Lower lobe of right lung (tissue), 2 donors: Measurements from ENCODE around the gene SLC1A2. TPM values are rescaled to one million over a fixed set of nuclear protein-coding genes. Genes with fewer than 3 reads are reported as not detected.

ENCODE experiments used
- ATAC-seq, 2 donors: fragments of 200-7000 bp; cut with Tn5 transposase; one replicate each; pipeline ENCODE4 v1.9.1; 2020 to 2022; ENCODE audit warnings: mild to moderate bottlenecking in 2 of 2, moderate library complexity in 2 of 2
- DNase-seq: peaks from one replicate; pipeline ENCODE4 v3.0.0-alpha.2; 2020
- H3K27ac ChIP-seq: fragments of 200-600 bp; one replicate; pipeline ENCODE4 v1.8.0; 2022
- H3K27me3 ChIP-seq: fragments of 200-600 bp; one replicate; pipeline ENCODE4 v1.8.0; 2022; ENCODE audit warnings: low read depth
- H3K36me3 ChIP-seq: fragments of 200-600 bp; one replicate; pipeline ENCODE4 v1.8.0; 2022; ENCODE audit warnings: mild to moderate bottlenecking
- H3K4me1 ChIP-seq: fragments of 200-600 bp; one replicate; pipeline ENCODE4 v1.8.0; 2022
- H3K4me3 ChIP-seq: fragments of 200-600 bp; one replicate; pipeline ENCODE4 v1.8.0; 2022; ENCODE audit warnings: mild to moderate bottlenecking
- H3K9me3 ChIP-seq: fragments of 200-600 bp; one replicate; pipeline ENCODE4 v1.8.0; 2022
- intact Hi-C: fragments of 100-400 bp; cut with DNase I; formaldehyde crosslinking; loops from one replicate; pipeline ENCODE4 v1.11.0; 2022
- total RNA-seq: library from RNA; stranded (reverse); fragmentation: NEBNext Ultra II Directional; extraction: Animal tissue kit (Norgen Biotek cat#: 25700); gene quantifications from one replicate; pipeline ENCODE4 v1.2.1, GENCODE V29; 2021
- TF ChIP-seq, protein P1 (sequence below): fragments of 200-600 bp; IDR thresholded peaks from one replicate; pipeline ENCODE4 v1.8.0; 2022; ENCODE audit warnings: antibody characterized with exemption, mild to moderate bottlenecking
- donor health status: DM: no; HTN: yes; CAD: no; lungs with severe emphysema.

Gene SLC1A2
- total RNA-seq, 1 donor from 2014 or later, result 3.4 TPM

DNA sequence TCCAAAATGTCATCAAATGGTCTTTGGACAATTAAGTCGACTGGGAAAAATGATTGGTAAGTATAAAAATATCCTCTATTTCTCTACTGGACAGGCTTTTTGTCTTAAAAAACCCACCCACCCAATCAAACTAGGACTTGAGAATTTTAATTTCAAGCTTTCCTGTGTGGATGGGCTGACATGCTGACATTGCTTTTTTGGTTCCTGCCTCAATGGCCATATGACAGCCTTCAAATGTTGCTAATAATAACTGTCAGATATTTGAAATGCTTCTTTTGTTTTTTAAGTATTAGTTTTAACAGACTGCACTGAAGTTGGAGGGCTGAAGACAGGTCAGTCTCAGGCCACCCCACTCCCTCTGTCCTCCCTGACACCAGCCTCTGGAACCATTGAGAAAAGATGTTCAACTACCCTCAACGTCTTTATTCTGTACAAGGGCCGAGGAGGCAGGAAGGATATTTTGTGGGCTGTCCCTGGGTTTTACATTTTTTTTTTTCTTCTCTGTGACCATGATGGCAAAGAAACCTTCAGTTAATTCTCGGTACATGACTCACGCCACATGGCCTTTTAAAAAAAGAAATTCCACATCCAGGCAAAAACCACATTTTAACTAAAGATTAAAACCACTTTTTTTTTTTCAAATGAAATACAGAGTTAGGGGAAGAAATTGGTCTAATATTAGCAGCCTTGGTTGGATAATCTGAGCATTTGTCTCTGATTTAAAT, 130.4 kb downstream of the SLC1A2 start:
- TF ChIP-seq, protein P1, sequence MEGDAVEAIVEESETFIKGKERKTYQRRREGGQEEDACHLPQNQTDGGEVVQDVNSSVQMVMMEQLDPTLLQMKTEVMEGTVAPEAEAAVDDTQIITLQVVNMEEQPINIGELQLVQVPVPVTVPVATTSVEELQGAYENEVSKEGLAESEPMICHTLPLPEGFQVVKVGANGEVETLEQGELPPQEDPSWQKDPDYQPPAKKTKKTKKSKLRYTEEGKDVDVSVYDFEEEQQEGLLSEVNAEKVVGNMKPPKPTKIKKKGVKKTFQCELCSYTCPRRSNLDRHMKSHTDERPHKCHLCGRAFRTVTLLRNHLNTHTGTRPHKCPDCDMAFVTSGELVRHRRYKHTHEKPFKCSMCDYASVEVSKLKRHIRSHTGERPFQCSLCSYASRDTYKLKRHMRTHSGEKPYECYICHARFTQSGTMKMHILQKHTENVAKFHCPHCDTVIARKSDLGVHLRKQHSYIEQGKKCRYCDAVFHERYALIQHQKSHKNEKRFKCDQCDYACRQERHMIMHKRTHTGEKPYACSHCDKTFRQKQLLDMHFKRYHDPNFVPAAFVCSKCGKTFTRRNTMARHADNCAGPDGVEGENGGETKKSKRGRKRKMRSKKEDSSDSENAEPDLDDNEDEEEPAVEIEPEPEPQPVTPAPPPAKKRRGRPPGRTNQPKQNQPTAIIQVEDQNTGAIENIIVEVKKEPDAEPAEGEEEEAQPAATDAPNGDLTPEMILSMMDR, result no peak
- intact Hi-C loops, result no loop called here

DNA sequence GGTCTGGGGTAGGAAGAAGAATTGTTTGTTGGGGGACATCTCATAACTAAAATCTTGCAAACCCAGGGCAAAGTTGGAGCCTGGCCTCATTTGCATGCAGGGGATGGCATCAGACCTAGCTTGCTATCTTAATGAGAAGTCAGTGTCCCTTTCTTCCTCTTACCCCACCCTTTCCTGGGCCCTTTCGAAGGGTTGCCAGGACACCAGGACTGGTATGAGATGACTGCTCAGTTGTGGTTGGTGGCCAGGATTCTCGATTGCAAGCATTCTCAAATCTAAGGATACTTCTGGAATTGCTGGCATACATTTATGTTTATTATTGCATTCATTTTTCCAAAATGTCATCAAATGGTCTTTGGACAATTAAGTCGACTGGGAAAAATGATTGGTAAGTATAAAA, 131.0 kb downstream of the SLC1A2 start:
- TF ChIP-seq, protein P1, result no peak
- Histone ChIP-seq H3K4me3 (no peak overlapping the region), H3K27me3 (no peaks in the 10 kb centered on the region), H3K9me3 (no peaks in the 10 kb centered on the region), H3K27ac (no peak overlapping the region), H3K36me3 (no peaks in the 10 kb centered on the region), H3K4me1 (peaks cover 5% of the 10 kb centered on the region)
- intact Hi-C loops, result no loop called here
- no peak for ATAC-seq
- DNase-seq, result no peak

More for the DNA sequence above, 130.4 kb downstream of the SLC1A2 start:
- Histone ChIP-seq H3K36me3 (no peaks in the 10 kb centered on the region), H3K27me3 (no peaks in the 10 kb centered on the region), H3K4me3 (no peak overlapping the region), H3K4me1 (peaks cover 5% of the 10 kb centered on the region), H3K9me3 (no peaks in the 10 kb centered on the region), H3K27ac (no peak overlapping the region)
- ATAC-seq, result no peak
- no peak for DNase-seq

GRCh38 chr11:35287344-35287890, 131.9 kb downstream of the SLC1A2 start:
- Histone ChIP-seq H3K9me3 (no peaks in the 10 kb centered on the region), H3K36me3 (no peaks in the 10 kb centered on the region), H3K27ac (no peak overlapping the region), H3K4me1 (peaks cover 5% of the 10 kb centered on the region), H3K4me3 (no peak overlapping the region), H3K27me3 (no peaks in the 10 kb centered on the region)
- DNase-seq (no peak), ATAC-seq (no peak)
- TF ChIP-seq, protein P1, result no peak
- intact Hi-C loops, result no loop called here

- no peak for DNase-seq
- no peaks in the 10 kb centered on the region for H3K27me3 ChIP-seq
- H3K9me3 ChIP-seq, result no peaks in the 10 kb centered on the region
- H3K36me3 ChIP-seq, result no peaks in the 10 kb centered on the region
- intact Hi-C loops, result no loop called here
- no peak for ATAC-seq
- no peak overlapping the region for H3K27ac ChIP-seq
- TF ChIP-seq, protein P1, result no peak
- H3K4me1 ChIP-seq, result peaks cover 5% of the 10 kb centered on the region
- no peak overlapping the region for H3K4me3 ChIP-seq
Measured at GRCh38 chr11:35286126-35286525, 133.2 kb downstream of the SLC1A2 start.

- intact Hi-C loops, result no loop called here
- H3K27ac ChIP-seq, result no peak overlapping the region
- H3K4me3 ChIP-seq, result no peak overlapping the region
- DNase-seq (no peak), ATAC-seq (no peak)
- TF ChIP-seq, protein P1, result no peak
- H3K9me3 ChIP-seq, result no peaks in the 10 kb centered on the region
- H3K27me3 ChIP-seq, result no peaks in the 10 kb centered on the region
- H3K4me1 ChIP-seq, result peaks cover 5% of the 10 kb centered on the region
- no peaks in the 10 kb centered on the region for H3K36me3 ChIP-seq
Measured at GRCh38 chr11:35285471-35285870, 133.9 kb downstream of the SLC1A2 start.
